DOHH2 (cell line): ENCODE measurements around the gene COMMD3.

Experiments used
- H3F3A ChIP-seq: fragments of 200-600 bp; sonication (generic), shearing (Covaris generic); 2 replicates; pipeline ENCODE4 v1.6.0; 2016; ENCODE audit warnings: antibody characterized with exemption, mild to moderate bottlenecking; ENCODE audit not compliant: control insufficient read depth, insufficient read depth
- H3K27ac ChIP-seq: fragments of 200-600 bp; sonication (generic); 2 replicates; pipeline ENCODE4 v1.5.1; 2014; ENCODE audit warnings: low read depth, mild to moderate bottlenecking, low read length, moderate library complexity
- H3K27me3 ChIP-seq: fragments of 200-600 bp; sonication (generic); 2 replicates; pipeline ENCODE4 v1.6.1; 2014; ENCODE audit warnings: mild to moderate bottlenecking, low read length, mixed read lengths; ENCODE audit not compliant: control insufficient read depth
- H3K36me3 ChIP-seq: fragments of 200-600 bp; sonication (generic); 2 replicates; pipeline ENCODE4 v1.6.1; 2014; ENCODE audit warnings: mild to moderate bottlenecking, low read length, moderate library complexity, mixed read lengths; ENCODE audit not compliant: control insufficient read depth
- H3K4me1 ChIP-seq: fragments of 200-600 bp; sonication (generic); 2 replicates; pipeline ENCODE4 v1.6.1; 2014; ENCODE audit warnings: mild to moderate bottlenecking, low read length, mixed read lengths; ENCODE audit not compliant: control insufficient read depth
- H3K4me2 ChIP-seq: fragments of 200-600 bp; sonication (generic); 2 replicates; pipeline ENCODE4 v1.6.0; 2014; ENCODE audit warnings: mild to moderate bottlenecking, low read length, moderate library complexity
- H3K4me3 ChIP-seq: fragments of 200-600 bp; sonication (generic); 2 replicates; pipeline ENCODE4 v1.5.1; 2014; ENCODE audit warnings: mild to moderate bottlenecking, low read length, mixed read lengths
- H3K79me2 ChIP-seq: fragments of 200-600 bp; sonication (generic); 2 replicates; pipeline ENCODE4 v1.6.1; 2014; ENCODE audit warnings: mild to moderate bottlenecking, low read length, mixed read lengths; ENCODE audit not compliant: control insufficient read depth
- H3K9me2 ChIP-seq: fragments of 200-600 bp; sonication (generic); replicated peaks from 2 replicates; pipeline ENCODE4 v1.6.1; 2014; ENCODE audit warnings: mild to moderate bottlenecking, low read length, mixed read lengths; ENCODE audit not compliant: control insufficient read depth
- H3K9me3 ChIP-seq: fragments of 200-600 bp; sonication (generic); 2 replicates; pipeline ENCODE4 v1.6.1; 2014; ENCODE audit warnings: antibody characterized with exemption, low read length, mixed read lengths; ENCODE audit not compliant: control insufficient read depth, insufficient read depth
- H4K20me1 ChIP-seq: fragments of 200-600 bp; sonication (generic); 2 replicates; pipeline ENCODE4 v1.6.0; 2014; ENCODE audit warnings: low read depth, mild to moderate bottlenecking, antibody characterized with exemption, low read length, moderate library complexity; ENCODE audit not compliant: control insufficient read depth, insufficient read depth
- CTCF ChIP-seq: fragments of 200-600 bp; sonication (generic); IDR thresholded peaks from one replicate; pipeline ENCODE4 v1.5.1; 2014; ENCODE audit warnings: antibody characterized with exemption, mild to moderate bottlenecking, low read depth, low read length; ENCODE audit not compliant: poor library complexity, severe bottlenecking
- EZH2phosphoT487 ChIP-seq: fragments of 200-600 bp; sonication (generic); IDR thresholded peaks from 2 replicates; pipeline ENCODE4 v1.6.1; 2017; ENCODE audit warnings: borderline replicate concordance, mild to moderate bottlenecking, antibody characterized with exemption, low read length, moderate library complexity, mixed read lengths

Gene COMMD3

GRCh38 chr10:22320591-22321155 is 4.5 kb downstream of the COMMD3 start, which contains the start of gene BMI1:
BMI1 (plus strand) TSS chr10:22321099; CDS start chr10:22326450, 5,351 bp downstream.
- H3F3A ChIP-seq = peaks cover 43% of the 10 kb centered on the region
- H3K4me2 ChIP-seq = peak within 1 kb of the TSS; percentile 75
- TF ChIP-seq EZH2phosphoT487 (no peak), CTCF (no peak)
- H3K4me1 ChIP-seq = peaks cover 50% of the 10 kb centered on the region
- peaks cover 24% of the 10 kb centered on the region; the same call in 1 of the 2 replicates for H4K20me1 ChIP-seq
- peaks cover 2% of the 10 kb centered on the region; the same call in 1 of the 2 replicates for H3K36me3 ChIP-seq
- no peaks in the 10 kb centered on the region for H3K9me3 ChIP-seq
- H3K9me2 ChIP-seq = no peaks in the 10 kb centered on the region
- peaks cover 70% of the 10 kb centered on the region for H3K27me3 ChIP-seq
- no peaks in the 10 kb centered on the region for H3K79me2 ChIP-seq
- H3K27ac ChIP-seq = no peak within 1 kb of the TSS
- peak within 1 kb of the TSS; percentile 85 for H3K4me3 ChIP-seq

- H3K4me3 ChIP-seq = peak overlapping the region; percentile 85
- peaks cover 48% of the 10 kb centered on the region for H3F3A ChIP-seq
- no peaks in the 10 kb centered on the region for H3K79me2 ChIP-seq
- no peaks in the 10 kb centered on the region for H3K9me3 ChIP-seq
- H3K36me3 ChIP-seq = peaks cover 2% of the 10 kb centered on the region; the same call in 1 of the 2 replicates
- no peak overlapping the region for H3K27ac ChIP-seq
- H3K4me2 ChIP-seq = peak overlapping the region; percentile 75
- H3K9me2 ChIP-seq = no peaks in the 10 kb centered on the region
- H4K20me1 ChIP-seq = peaks cover 24% of the 10 kb centered on the region; the same call in 1 of the 2 replicates
- peaks cover 49% of the 10 kb centered on the region for H3K4me1 ChIP-seq
- peaks cover 74% of the 10 kb centered on the region for H3K27me3 ChIP-seq
- TF ChIP-seq EZH2phosphoT487 (peak; percentile 67; the same call in 1 of the 2 replicates), CTCF (no peak)
Measured at GRCh38 chr10:22321156-22321923, 5.2 kb downstream of the COMMD3 start.

GRCh38 chr10:22321924-22322640 is 5.9 kb downstream of the COMMD3 start:
- Histone ChIP-seq H3F3A (peaks cover 52% of the 10 kb centered on the region), H3K9me2 (no peaks in the 10 kb centered on the region), H3K79me2 (no peaks in the 10 kb centered on the region), H3K4me1 (peaks cover 43% of the 10 kb centered on the region), H3K36me3 (no peaks in the 10 kb centered on the region), H4K20me1 (peaks cover 24% of the 10 kb centered on the region; the same call in 1 of the 2 replicates), H3K27ac (no peak overlapping the region), H3K4me3 (peak overlapping the region; percentile 73), H3K9me3 (no peaks in the 10 kb centered on the region), H3K27me3 (peaks cover 80% of the 10 kb centered on the region), H3K4me2 (peak overlapping the region; percentile 71)
- TF ChIP-seq CTCF (no peak), EZH2phosphoT487 (peak; percentile 100)
